HepG2 (cell line): ENCODE data around the gene P2RX2. TPM values are rescaled to one million over a fixed set of nuclear protein-coding genes. Genes with fewer than 3 reads are reported as not detected.

Experiments used
- ATAC-seq: fragments of 200-7000 bp; cut with Tn5 transposase; 3 replicates; pipeline ENCODE4 v1.9.1; 2020; ENCODE audit warnings: mild to moderate bottlenecking, moderate library complexity
- BruUV-seq: library from RNA; stranded (reverse); fragments of 400-500 nt; replicated peaks from 2 replicates; lab custom pipeline; 2021; lab: Mats Ljungman, UMichigan
- CTCF ChIA-PET: fragments of 300-600 bp; formaldehyde crosslinking; extraction: SDS; loops from one replicate; lab custom pipeline; 2021; ENCODE audit warnings: low total read pairs, inconsistent platforms, low intra/inter-chr PET ratio; lab: Yijun Ruan, JAX
- POLR2A ChIA-PET: fragments of 350-600 bp; sonication (Branson Sonifier 250); formaldehyde crosslinking; loops from one replicate; lab custom pipeline; 2020; ENCODE audit warnings: antibody characterized with exemption, inconsistent platforms; lab: Yijun Ruan, JAX
- DNase-seq: peaks from one replicate; pipeline ENCODE4 v3.0.0-alpha.2; 2015; ENCODE audit warnings: low spot score
- FAIRE-seq: peaks from 3 replicates; lab custom pipeline; 2011; peaks lifted over from hg19 to GRCh38; lab: Jason Lieb, UNC
- H2AFZ ChIP-seq: one replicate; pipeline ENCODE4 v1.6.1; 2011; ENCODE audit warnings: low read length, inconsistent platforms
- H3K27ac ChIP-seq: fragments of 300-600 bp; 3 replicates; pipeline ENCODE4 v1.8.0; 2011; ENCODE audit warnings: mixed run types, mild to moderate bottlenecking, mixed read lengths, low read length, inconsistent platforms; ENCODE audit not compliant: insufficient read depth; ENCODE audit errors: extremely low read length
- H3K27me3 ChIP-seq, 2 experiments: fragments of 200-600 bp in 1 of 2; 2 replicates in 1 of 2; 3 replicates in 1 of 2; pipeline versions ENCODE4 v1.6.0 to v1.8.0; 2011; ENCODE audit warnings: low read length in 2 of 2, mild to moderate bottlenecking in 2 of 2, moderate library complexity in 2 of 2, inconsistent platforms in 1 of 2; ENCODE audit not compliant: insufficient read depth in 2 of 2, control insufficient read depth in 1 of 2
- H3K36me3 ChIP-seq, 2 experiments: fragments of 200-600 bp in 1 of 2; replicated peaks in 1 of 2; 2 replicates in 1 of 2; 3 replicates in 1 of 2; pipeline versions ENCODE4 v1.5.1 to v1.8.0; 2011; ENCODE audit warnings: low read length in 2 of 2, inconsistent platforms in 1 of 2; ENCODE audit not compliant: insufficient read depth in 2 of 2, control insufficient read depth in 1 of 2
- H3K4me1 ChIP-seq: 2 replicates; pipeline ENCODE4 v1.5.1; 2012; ENCODE audit warnings: low read length, inconsistent platforms; ENCODE audit not compliant: insufficient read depth
- H3K4me2 ChIP-seq: 2 replicates; pipeline ENCODE4 v1.6.0; 2011; ENCODE audit warnings: low read depth, low read length, inconsistent platforms
- H3K4me3 ChIP-seq, 3 experiments: fragments of 200-600 bp in 1 of 3; sonication (generic), shearing (Covaris generic) in 1 of 3; replicated peaks in 1 of 3; 2 replicates each; pipeline ENCODE4 v1.5.1; 2011 to 2016; ENCODE audit warnings: low read length in 3 of 3, inconsistent platforms in 2 of 3, low read depth in 2 of 3, mild to moderate bottlenecking in 2 of 3, control low read depth in 1 of 3, mixed read lengths in 1 of 3; ENCODE audit not compliant: insufficient read depth in 1 of 3
- H3K79me2 ChIP-seq: one replicate; pipeline ENCODE4 v1.6.1; 2011; ENCODE audit warnings: low read length, inconsistent platforms; ENCODE audit not compliant: insufficient read depth
- H3K9ac ChIP-seq: 2 replicates; pipeline ENCODE4 v1.6.0; 2011; ENCODE audit warnings: mild to moderate bottlenecking, low read depth, low read length, inconsistent platforms; ENCODE audit not compliant: insufficient read depth
- H3K9me3 ChIP-seq: 2 replicates; pipeline ENCODE4 v1.5.1; 2012; ENCODE audit warnings: mild to moderate bottlenecking, low read length
- H4K20me1 ChIP-seq: 2 replicates; pipeline ENCODE4 v1.6.0; 2011; ENCODE audit warnings: inconsistent platforms, mild to moderate bottlenecking, low read length, moderate library complexity; ENCODE audit not compliant: insufficient read depth
- ATF1 ChIP-seq: IDR thresholded peaks from 2 replicates; pipeline ENCODE4 v1.6.1; 2016; ENCODE audit warnings: mild to moderate bottlenecking, control low read depth
- GABPA ChIP-seq, 2 experiments: IDR thresholded peaks; 2 replicates each; pipeline ENCODE4 v1.6.1; 2011 to 2016; ENCODE audit warnings: low read depth in 2 of 2, low read length in 1 of 2, missing biosample characterization in 1 of 2, missing genetic modification characterization in 1 of 2
- GTF2F1 ChIP-seq: fragments of 150-350 bp; IDR thresholded peaks from 2 replicates; pipeline ENCODE4 v1.6.1; 2014; ENCODE audit warnings: low read length
- KLF11 ChIP-seq: IDR thresholded peaks from 2 replicates; pipeline ENCODE4 v1.6.1; 2016; ENCODE audit warnings: missing compliant biosample characterization
- MTA3 ChIP-seq: sonication (generic); formaldehyde crosslinking; IDR thresholded peaks from 2 replicates; pipeline ENCODE4 v1.4.0; 2020; ENCODE audit warnings: missing genetic modification reagents
- PPARG ChIP-seq: conservative IDR thresholded peaks from 2 replicates; pipeline ENCODE4 v1.6.1; 2016; ENCODE audit warnings: missing biosample characterization, missing genetic modification reagents
- SYNCRIP ChIP-seq: fragments of 200-400 bp; formaldehyde crosslinking; IDR thresholded peaks from 2 replicates; pipeline ENCODE4 v1.6.1; 2018; ENCODE audit warnings: mild to moderate bottlenecking, low read depth, low read length; ENCODE audit not compliant: insufficient read depth
- TCF7L2 ChIP-seq: IDR thresholded peaks from 2 replicates; pipeline ENCODE4 v1.6.1; 2011; ENCODE audit warnings: mild to moderate bottlenecking, low read depth, low read length, moderate library complexity
- TFDP2 ChIP-seq: sonication (generic); formaldehyde crosslinking; IDR thresholded peaks from 2 replicates; pipeline ENCODE4 v1.4.0; 2020; ENCODE audit warnings: missing genetic modification reagents
- ZIK1 ChIP-seq: sonication (generic); formaldehyde crosslinking; IDR thresholded peaks from 2 replicates; pipeline ENCODE4 v1.5.0; 2020; ENCODE audit warnings: mild to moderate bottlenecking, low read depth, missing genetic modification reagents, borderline replicate concordance
- ZMYM2 ChIP-seq: sonication (generic); formaldehyde crosslinking; IDR thresholded peaks from 2 replicates; pipeline ENCODE4 v1.8.0; 2022; ENCODE audit warnings: mild to moderate bottlenecking, missing genetic modification reagents
- ZNF615 ChIP-seq: sonication (generic); formaldehyde crosslinking; IDR thresholded peaks from 2 replicates; pipeline ENCODE4 v1.5.0; 2020; ENCODE audit warnings: mild to moderate bottlenecking, missing genetic modification reagents, borderline replicate concordance
- ZNF776 ChIP-seq: sonication (generic); formaldehyde crosslinking; IDR thresholded peaks from 2 replicates; pipeline ENCODE4 v1.4.0; 2020; ENCODE audit warnings: mild to moderate bottlenecking, missing genetic modification reagents
- WGBS: methylation state at CpG from one replicate; pipeline ENCODE4 v1.1.6; 2017; ENCODE audit warnings: low lambda C conversion rate; 5-methylcytosine and 5-hydroxymethylcytosine counted together
- in situ Hi-C: cut with HindIII; loops from 2 replicates; pipeline ENCODE4 v1.10.0; 2017; ENCODE audit warnings: low pct_unique_long_range_greater_than_20kb; ENCODE audit not compliant: extremely low pct_ligation_motif_present
- intact Hi-C: fragments of 100-400 bp; cut with micrococcal nuclease; formaldehyde crosslinking; loops from one replicate; pipeline ENCODE4 v1.10.0; 2022; ENCODE audit not compliant: unreplicated experiment
- polyA plus RNA-seq, 8 experiments: library from polyadenylated mRNA; depleted of rRNA in 3 of 8; stranded (reverse) in 7 of 8; unstranded in 1 of 8; fragments of >200 nt; fragmentation: Illumina TruSeq in 4 of 8; extraction: Trizol in 4 of 8; gene quantifications; 2 replicates each; pipeline versions ENCODE4 v1.2.1 to v1.2.3, GENCODE V29; 2011 to 2016; ENCODE audit warnings: low read depth in 4 of 8, missing spikeins in 1 of 8, mixed read lengths in 1 of 8; ENCODE audit not compliant: insufficient read depth in 1 of 8
- total RNA-seq, 5 experiments: library from RNA; depleted of rRNA; stranded (reverse); fragments of >200 nt; fragmentation: Illumina TruSeq; extraction: Trizol; gene quantifications; 2 replicates each; pipeline ENCODE4 v1.2.3, GENCODE V29; 2016; ENCODE audit warnings: low read depth in 1 of 5
- TF ChIP-seq, protein P1 (sequence below): sonication (generic); formaldehyde crosslinking; IDR thresholded peaks from 2 replicates; pipeline ENCODE4 v1.5.0; 2020; ENCODE audit warnings: missing genetic modification reagents, mild to moderate bottlenecking, borderline replicate concordance
- TF ChIP-seq, protein P2 (sequence below): sonication (generic); formaldehyde crosslinking; IDR thresholded peaks from 2 replicates; pipeline ENCODE4 v1.4.0; 2020; ENCODE audit warnings: missing genetic modification reagents

P2RX2 gene
- total and polyA plus RNA-seq, 2 of the 13 experiments (the other 11 are each of a cell fraction or from before 2014, with no cell fraction given), result not detected

DNA sequence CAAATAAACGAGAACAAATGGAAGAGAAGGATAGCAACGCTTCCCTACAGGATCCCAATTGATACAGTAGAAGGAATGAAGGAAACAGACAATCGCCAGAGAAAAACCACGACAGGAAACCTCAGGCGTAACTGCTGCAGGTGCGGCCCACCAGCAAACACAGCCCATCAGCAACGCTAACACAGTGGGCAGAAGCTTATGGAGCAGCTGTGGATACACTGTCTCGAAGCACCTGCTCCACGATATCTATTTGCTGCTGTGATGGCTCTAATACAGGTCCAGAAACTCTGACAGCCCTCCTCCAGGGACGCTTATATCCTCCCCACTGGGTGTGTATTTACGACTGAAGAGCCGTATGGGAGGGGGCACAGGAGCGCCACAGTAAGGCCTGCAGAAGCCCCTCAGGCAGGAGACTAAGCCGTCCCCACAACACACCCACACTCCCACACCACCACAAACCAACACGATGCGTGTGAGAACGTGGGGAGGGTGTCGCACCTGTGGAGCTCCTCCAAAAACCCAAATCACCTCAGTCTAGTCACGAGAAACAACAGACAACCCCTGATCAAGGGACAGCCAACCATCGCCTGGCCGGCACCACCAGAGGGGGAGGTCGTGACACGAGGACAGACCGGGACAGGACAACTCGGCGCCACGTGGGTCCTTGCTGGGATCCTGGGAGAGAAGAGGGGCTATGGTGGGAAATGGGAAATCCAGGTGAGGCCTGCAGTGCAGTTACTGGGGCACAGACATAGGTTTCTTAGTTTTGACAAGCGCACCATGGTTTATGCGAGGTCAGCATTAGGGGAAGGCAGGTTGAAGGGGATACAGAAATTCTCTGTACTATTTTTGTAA, 44.6 kb downstream of the P2RX2 start:
- in situ Hi-C loops, result no loop called here
- intact Hi-C loops, result no loop called here
- BruUV-seq, result no TSS peak

DNA sequence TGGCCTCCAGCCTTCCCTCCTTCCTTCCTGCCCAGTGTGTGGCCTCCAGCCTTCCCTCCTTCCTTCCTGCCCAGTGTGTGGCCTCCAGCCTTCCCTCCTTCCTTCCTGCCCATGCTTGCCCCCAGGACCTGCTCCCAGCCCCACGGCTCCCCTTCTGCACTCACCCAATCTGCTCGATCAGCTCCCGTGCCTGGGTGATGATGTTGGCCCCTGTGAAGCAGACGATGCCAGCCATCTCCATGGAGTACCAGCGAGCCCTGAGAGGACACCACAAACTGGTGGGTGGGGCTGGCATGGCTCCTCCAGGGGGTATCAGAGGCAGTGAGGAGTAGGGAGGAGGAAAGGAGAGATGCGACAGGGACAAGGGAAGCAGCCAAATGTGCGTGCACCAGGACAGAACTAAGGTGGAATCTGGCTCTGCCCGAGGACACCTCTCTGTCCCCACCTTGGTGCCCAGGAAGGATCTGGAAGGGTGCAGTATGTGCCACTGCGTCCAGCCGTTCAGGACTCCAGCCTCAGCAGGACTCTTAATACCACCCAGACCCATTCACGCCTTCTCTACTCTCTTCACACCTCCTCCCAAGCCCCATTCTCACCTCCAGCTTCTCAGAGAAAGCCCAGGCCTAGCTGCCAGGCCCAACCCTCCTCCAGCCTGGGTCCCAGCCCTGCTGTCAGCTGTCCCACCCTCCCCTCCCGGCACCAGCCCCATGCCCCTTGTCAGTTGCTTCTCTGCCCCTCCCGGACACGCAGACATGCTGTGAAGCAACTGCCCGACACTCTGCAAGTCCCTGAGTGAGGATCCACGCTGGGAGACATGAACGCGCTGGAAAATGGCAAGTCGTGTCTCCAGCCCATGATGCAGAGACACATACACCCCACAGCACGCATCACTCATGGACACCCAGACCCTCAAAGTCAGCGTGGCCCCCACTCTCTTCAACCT, 45.9 kb downstream of the P2RX2 start:
- TF ChIP-seq SYNCRIP (no peak), ZNF615 (CRISPR knock-in tag) (no peak), TFDP2 (no peak), GTF2F1 (no peak), GABPA (IDR thresholded peaks at IDR 0.05; ENCODE audit: low read depth, low read length) (no peak), GABPA (CRISPR knock-in tag; IDR thresholded peaks at IDR 0.05; ENCODE audit: low read depth) (no peak)
- TF ChIP-seq, protein P1, sequence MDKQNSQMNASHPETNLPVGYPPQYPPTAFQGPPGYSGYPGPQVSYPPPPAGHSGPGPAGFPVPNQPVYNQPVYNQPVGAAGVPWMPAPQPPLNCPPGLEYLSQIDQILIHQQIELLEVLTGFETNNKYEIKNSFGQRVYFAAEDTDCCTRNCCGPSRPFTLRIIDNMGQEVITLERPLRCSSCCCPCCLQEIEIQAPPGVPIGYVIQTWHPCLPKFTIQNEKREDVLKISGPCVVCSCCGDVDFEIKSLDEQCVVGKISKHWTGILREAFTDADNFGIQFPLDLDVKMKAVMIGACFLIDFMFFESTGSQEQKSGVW (CRISPR knock-in tag), result no peak
- TF ChIP-seq, all 625 proteins: peak for 0
- Histone ChIP-seq H3K9ac (no peak overlapping the region), H4K20me1 (no peaks in the 10 kb centered on the region), H3K4me1 (no peaks in the 10 kb centered on the region), H3K4me3 (no peak overlapping the region), H3K27ac (no peak overlapping the region), H3K9me3 (no peaks in the 10 kb centered on the region), H3K36me3 (peaks cover 38 to 87% of the 10 kb centered on the region in 2 experiments), H3K4me2 (no peak overlapping the region), H3K79me2 (no peaks in the 10 kb centered on the region), H3K27me3 (no peaks in the 10 kb centered on the region), H2AFZ (no peak overlapping the region)
- POLR2A ChIA-PET, result no interaction called here
- in situ Hi-C loops, result no loop called here
- intact Hi-C loops, result no loop called here
- FAIRE-seq (no peak), DNase-seq (no peak), ATAC-seq (no peak)
- BruUV-seq, result no TSS peak
- CTCF ChIA-PET, result no interaction called here
- 98% methylated on average over 21 of the region's 21 CpGs for WGBS

More for the DNA sequence above, 44.6 kb downstream of the P2RX2 start:
- Histone ChIP-seq H3K27me3 (no peaks in the 10 kb centered on the region), H4K20me1 (no peaks in the 10 kb centered on the region), H2AFZ (no peak overlapping the region), H3K4me3 (no peak overlapping the region), H3K9ac (no peak overlapping the region), H3K9me3 (no peaks in the 10 kb centered on the region), H3K4me1 (no peaks in the 10 kb centered on the region), H3K27ac (no peak overlapping the region), H3K36me3 (peaks cover 41 to 89% of the 10 kb centered on the region in 2 experiments), H3K79me2 (no peaks in the 10 kb centered on the region), H3K4me2 (no peak overlapping the region)
- ChIA-PET POLR2A (no interaction called here), CTCF (no interaction called here)
- no peak for ATAC-seq
- WGBS, result 96% methylated on average over 29 of the region's 29 CpGs
- no peak for TF ChIP-seq ATF1 (CRISPR knock-in tag)
- TF ChIP-seq ZIK1 (CRISPR knock-in tag), result no peak
- TF ChIP-seq TCF7L2, result no peak
- TF ChIP-seq ZMYM2 (CRISPR knock-in tag), result no peak
- no peak for TF ChIP-seq ZNF776
- TF ChIP-seq, protein P2, sequence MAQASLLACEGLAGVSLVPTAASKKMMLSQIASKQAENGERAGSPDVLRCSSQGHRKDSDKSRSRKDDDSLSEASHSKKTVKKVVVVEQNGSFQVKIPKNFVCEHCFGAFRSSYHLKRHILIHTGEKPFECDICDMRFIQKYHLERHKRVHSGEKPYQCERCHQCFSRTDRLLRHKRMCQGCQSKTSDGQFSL (CRISPR knock-in tag), result no peak
- no peak for TF ChIP-seq KLF11
- no peak for TF ChIP-seq MTA3 (CRISPR knock-in tag)
- no peak for TF ChIP-seq PPARG
- no peak for FAIRE-seq
- no peak for DNase-seq
